ENCODE measurements around the gene ABCC8.

GRCh38 chr11:17522655-17523054, 46.0 kb upstream of the ABCC8 start:
- TF ChIP-seq CTCF (conservative IDR thresholded peaks at IDR 0.05; ENCODE audit: low read depth in 2 of 2) (no peak), ZNF462 (CRISPR knock-in tag; IDR thresholded peaks at IDR 0.05) (no peak), POLR2AphosphoS5 (IDR thresholded peaks at IDR 0.05; ENCODE audit: low read depth) (no peak), REST (IDR thresholded peaks at IDR 0.05; ENCODE audit: unreplicated experiment) (no peak), EZH2 (IDR thresholded peaks at IDR 0.05; ENCODE audit: low read depth, unreplicated experiment) (no peak), JUNB (IDR thresholded peaks at IDR 0.05; ENCODE audit: unreplicated experiment) (no peak), EZH2phosphoT487 (IDR thresholded peaks at IDR 0.05; ENCODE audit: unreplicated experiment) (no peak), NANOG (IDR thresholded peaks at IDR 0.05; ENCODE audit: borderline replicate concordance) (no peak)
